Activated T-helper 2 cell treated with anti-CD3 and anti-CD28 coated beads, Interferon-gamma antibody, Interleukin-2, Interleukin-4, amounts not matched to agents 10 μg/mL and 5 μg/mL and 100 μg/mL, durations not matched to agents 14 hours and 24 hours and 36 hours (primary cell): ENCODE measurements around the gene SNX8. TPM values are rescaled to one million over a fixed set of nuclear protein-coding genes. Genes with fewer than 3 reads are reported as not detected.

ENCODE experiments used
- DNase-seq: peaks from one replicate; pipeline ENCODE4 v3.0.0; 2021; ENCODE audit warnings: low spot score
- H3K27ac Mint-ChIP-seq: one replicate; pipeline ENCODE4 v1.8.0; 2021; ENCODE audit warnings: mixed read lengths
- H3K27me3 Mint-ChIP-seq: one replicate; pipeline ENCODE4 v1.8.0; 2021; ENCODE audit warnings: low read depth, mixed read lengths
- H3K36me3 Mint-ChIP-seq: one replicate; pipeline ENCODE4 v1.8.0; 2021; ENCODE audit warnings: low read depth, mixed read lengths
- H3K4me1 Mint-ChIP-seq: one replicate; pipeline ENCODE4 v1.8.0; 2021; ENCODE audit warnings: low read depth, mixed read lengths
- H3K4me3 Mint-ChIP-seq: one replicate; pipeline ENCODE4 v1.8.0; 2021; ENCODE audit warnings: low read depth, mild to moderate bottlenecking, moderate library complexity, mixed read lengths
- H3K9me3 Mint-ChIP-seq: one replicate; pipeline ENCODE4 v1.8.0; 2021; ENCODE audit warnings: mixed read lengths
- intact Hi-C: fragments of 100-400 bp; cut with micrococcal nuclease; formaldehyde crosslinking; loops from one replicate; pipeline ENCODE4 v1.15.1; 2023
- total RNA-seq: library from RNA; stranded (reverse); gene quantifications from 2 replicates; pipeline ENCODE4 v1.2.3, GENCODE V29; 2022

The SNX8 gene
- total RNA-seq, 1 donor from 2014 or later, result 38.7 TPM

DNA sequence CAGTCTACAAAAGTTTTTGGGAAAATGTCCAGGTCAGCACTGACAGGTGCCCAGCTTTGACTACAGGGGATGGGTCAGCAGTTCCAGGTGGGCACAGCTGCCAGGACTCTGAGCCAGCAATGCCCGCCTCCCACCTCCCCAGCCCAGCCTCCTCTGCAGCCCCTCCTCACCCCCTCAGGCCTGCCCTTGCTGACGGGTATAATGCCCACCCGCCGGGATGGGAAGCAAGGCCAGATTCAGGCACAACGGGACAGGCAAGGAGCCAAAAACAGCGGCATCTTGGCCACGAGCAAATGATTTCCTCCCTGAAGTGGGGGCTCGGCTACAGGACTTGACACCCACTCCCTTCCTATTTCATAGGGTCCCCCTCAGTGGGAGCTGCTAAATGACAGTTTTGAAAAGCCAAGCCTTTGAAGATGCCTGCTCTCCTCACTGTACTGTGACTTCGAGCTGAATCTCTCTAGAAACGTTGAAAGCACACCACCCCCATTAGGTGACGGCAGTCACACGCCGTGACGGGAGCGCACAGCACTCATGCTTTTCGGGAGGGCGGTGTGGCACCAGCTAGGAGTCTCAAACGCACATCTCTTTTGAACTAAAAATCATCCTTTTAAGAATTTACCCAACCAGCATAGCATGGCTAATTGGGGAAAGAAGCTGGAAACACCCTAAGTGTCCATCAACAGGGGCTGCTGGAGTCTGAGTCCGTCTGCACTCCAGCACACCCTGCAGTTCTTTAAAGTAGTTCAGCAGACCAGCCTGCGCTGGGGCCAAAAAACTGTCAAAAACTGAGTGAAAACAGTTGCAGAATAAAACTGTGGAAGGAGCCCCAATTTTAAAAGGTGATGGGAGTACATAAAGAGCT is 111.1 kb downstream of the SNX8 start:
- no peaks in the 10 kb centered on the region for H3K4me1 Mint-ChIP-seq
- peaks cover 18% of the 10 kb centered on the region for H3K36me3 Mint-ChIP-seq
- no peak overlapping the region for H3K27ac Mint-ChIP-seq
- no peaks in the 10 kb centered on the region for H3K27me3 Mint-ChIP-seq
- H3K9me3 Mint-ChIP-seq, result no peaks in the 10 kb centered on the region
- DNase-seq, result no peak
- H3K4me3 Mint-ChIP-seq, result no peak overlapping the region
- intact Hi-C loops, result no loop called here

DNA sequence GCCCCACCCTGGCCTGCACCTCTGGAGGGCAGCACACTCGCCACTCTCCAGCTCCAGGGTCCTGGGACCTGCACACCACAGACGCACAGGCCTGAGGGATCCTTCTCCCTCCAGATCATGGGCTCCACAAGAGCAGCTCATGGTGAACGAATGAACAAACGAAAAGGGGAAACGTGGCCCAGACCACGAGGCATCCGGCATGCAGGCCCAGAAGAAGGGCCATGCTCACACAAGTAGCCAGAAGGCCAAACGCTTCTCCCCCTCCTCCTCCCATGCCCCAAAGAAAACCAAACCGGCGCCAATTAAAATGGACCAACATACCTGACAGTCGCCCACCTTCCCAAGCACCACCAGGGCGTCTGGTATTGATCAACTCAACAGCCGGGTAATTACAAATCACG is 111.9 kb downstream of the SNX8 start:
- Mint-ChIP-seq H3K4me3 (no peak overlapping the region), H3K9me3 (no peaks in the 10 kb centered on the region), H3K4me1 (no peaks in the 10 kb centered on the region), H3K27me3 (no peaks in the 10 kb centered on the region), H3K27ac (no peak overlapping the region), H3K36me3 (peaks cover 13% of the 10 kb centered on the region)
- no peak for DNase-seq
- intact Hi-C loops, result no loop called here

Other genes with a start within 250 kb of the SNX8 start
- gene MAD1L1, start 81.5 kb downstream of the SNX8 start, total RNA-seq, result 52.3 and 55.0 TPM in 2 replicates
- 40.0 and 40.5 TPM in 2 replicates for gene MRM2, start 72.2 kb downstream of the SNX8 start, total RNA-seq
- 68.3 and 69.3 TPM in 2 replicates for gene NUDT1, start 72.2 kb downstream of the SNX8 start, total RNA-seq
- gene EIF3B, start 40.4 kb upstream of the SNX8 start, total RNA-seq, result 242 and 245 TPM in 2 replicates
- 9.8 and 11.8 TPM in 2 replicates for gene CHST12, start 89.2 kb upstream of the SNX8 start, total RNA-seq
- gene GRIFIN, start 162.0 kb upstream of the SNX8 start, total RNA-seq, result not detected in 2 replicates
- gene LFNG, start 205.3 kb upstream of the SNX8 start, total RNA-seq, result 41.0 and 45.6 TPM in 2 replicates
- 39.9 and 41.9 TPM in 2 replicates for gene BRAT1, start 241.1 kb upstream of the SNX8 start, total RNA-seq
- 9.4 and 12.3 TPM in 2 replicates for gene IQCE, start 244.5 kb upstream of the SNX8 start, total RNA-seq